Left colon (tissue), 2 donors: ENCODE results near the gene INPP5D. TPM values are rescaled to one million over a fixed set of nuclear protein-coding genes. Genes with fewer than 3 reads are reported as not detected.
"Not testable (repeated sequence)": the region's sequence is repeated elsewhere in the genome, so short reads cannot be mapped to it uniquely, and the experiment has no call there.

Experiments
- ATAC-seq: fragments of 200-7000 bp; cut with Tn5 transposase; one replicate; pipeline ENCODE4 v1.9.1; 2020; ENCODE audit warnings: mild to moderate bottlenecking, moderate library complexity
- DNase-seq, 2 donors: peaks; one replicate each; pipeline ENCODE4 v3.0.0-alpha.2; 2020
- intact Hi-C, 2 donors: fragments of 100-400 bp; cut with DNase I in 1 of 2; cut with micrococcal nuclease in 1 of 2; formaldehyde crosslinking; loops; one replicate each; pipeline versions ENCODE4 v1.11.2 to v1.14.0; 2022; cut with DNase I, micrococcal nuclease
- total RNA-seq, 2 donors: library from RNA; stranded (reverse); fragmentation: NEBNext Ultra II Directional; extraction: Animal tissue kit (Norgen Biotek cat#: 25700); gene quantifications; one replicate each; pipeline ENCODE4 v1.2.1, GENCODE V29; 2021
- donor health status: DM: no; HTN: no; CAD: no.
- donor health status: DM: yes; HTN: yes; CAD: no.

INPP5D gene
- total RNA-seq, 2 donors from 2014 or later: 6.6 to 10.6 TPM

GRCh38 chr2:233064530-233065199, 4.5 kb downstream of the INPP5D start:
- intact Hi-C loops: no loop called here
- no peak for DNase-seq
- no peak for ATAC-seq

GRCh38 chr2:233065200-233065589, 5.1 kb downstream of the INPP5D start:
- ATAC-seq, DNase-seq, intact Hi-C loops: not testable (repeated sequence)

GRCh38 chr2:233065954-233066470, 5.9 kb downstream of the INPP5D start:
- ATAC-seq: no peak

GRCh38 chr2:233068762-233069418, 8.7 kb downstream of the INPP5D start:
- ATAC-seq (no peak), DNase-seq (no peak)

More at GRCh38 chr2:233065954-233066470, 5.9 kb downstream of the INPP5D start:
- intact Hi-C loops: no loop called here
- no peak for DNase-seq

GRCh38 chr2:233072838-233073237, 12.7 kb downstream of the INPP5D start:
- intact Hi-C loops: no loop called here
- ATAC-seq: no peak
- no peak for DNase-seq

More at GRCh38 chr2:233068762-233069418, 8.7 kb downstream of the INPP5D start:
- intact Hi-C loops: no loop called here

- DNase-seq (no peak), ATAC-seq (no peak)
- intact Hi-C loops: no loop called here
Measured at GRCh38 chr2:233074106-233074505, 14.0 kb downstream of the INPP5D start.

- ATAC-seq: peak; percentile 57
- no peak for DNase-seq
Measured at GRCh38 chr2:233075141-233075965, 15.2 kb downstream of the INPP5D start.

GRCh38 chr2:233075966-233076339, 15.8 kb downstream of the INPP5D start:
- intact Hi-C loops: no loop called here
- peak; percentile 62 for ATAC-seq
- no peak for DNase-seq

More at GRCh38 chr2:233075141-233075965, 15.2 kb downstream of the INPP5D start:
- intact Hi-C loops: no loop called here

GRCh38 chr2:233076749-233077148, 16.6 kb downstream of the INPP5D start:
- DNase-seq: no peak
- intact Hi-C loops: no loop called here
- no peak for ATAC-seq

GRCh38 chr2:233079473-233079877, 19.3 kb downstream of the INPP5D start:
- ATAC-seq (peak; percentile 17), DNase-seq (no peak)
- intact Hi-C loops: no loop called here

- ATAC-seq (no peak), DNase-seq (no peak)
- intact Hi-C loops: no loop called here
Measured at GRCh38 chr2:233079953-233080835, 20.1 kb downstream of the INPP5D start.

GRCh38 chr2:233080836-233081229, 20.7 kb downstream of the INPP5D start:
- ATAC-seq (no peak), DNase-seq (no peak)
- intact Hi-C loops: no loop called here

- ATAC-seq: no peak
Measured at GRCh38 chr2:233081232-233081730, 21.1 kb downstream of the INPP5D start.

GRCh38 chr2:233081731-233082221, 21.6 kb downstream of the INPP5D start:
- DNase-seq: no peak
- intact Hi-C loops: no loop called here
- no peak for ATAC-seq

More at GRCh38 chr2:233081232-233081730, 21.1 kb downstream of the INPP5D start:
- DNase-seq: no peak
- intact Hi-C loops: no loop called here

- ATAC-seq (no peak), DNase-seq (no peak)
- intact Hi-C loops: no loop called here
Measured at GRCh38 chr2:233082222-233082930, 22.2 kb downstream of the INPP5D start.

GRCh38 chr2:233082931-233083755, 23.0 kb downstream of the INPP5D start:
- no peak for DNase-seq
- intact Hi-C loops: no loop called here
- no peak for ATAC-seq

GRCh38 chr2:233083782-233084181, 23.6 kb downstream of the INPP5D start:
- ATAC-seq (no peak), DNase-seq (no peak)
- intact Hi-C loops: no loop called here
